CD14-positive monocyte (primary cell): ENCODE measurements around the gene MEMO1. TPM values are rescaled to one million over a fixed set of nuclear protein-coding genes. Genes with fewer than 3 reads are reported as not detected.

ENCODE experiments used
- DNase-seq, 3 donors: peaks; one replicate each; pipeline ENCODE4 v3.0.0-alpha.2; 2011 to 2022
- H2AFZ ChIP-seq: 2 replicates; pipeline ENCODE4 v1.6.0; 2012; ENCODE audit warnings: mild to moderate bottlenecking, low read depth, low read length, inconsistent platforms; ENCODE audit not compliant: insufficient read depth, poor library complexity, severe bottlenecking
- H3K27ac ChIP-seq, 2 donors: 1 replicate in 1 of 2; 2 replicates in 1 of 2; pipeline ENCODE4 v1.5.1; 2012 to 2013; ENCODE audit warnings: low read length in 2 of 2, control low read depth in 1 of 2, inconsistent platforms in 1 of 2, low read depth in 1 of 2, mild to moderate bottlenecking in 1 of 2
- H3K27me3 ChIP-seq, 2 donors: one replicate each; pipeline versions ENCODE4 v1.6.0 to v1.6.1; 2011 to 2013; ENCODE audit warnings: low read length in 2 of 2; ENCODE audit not compliant: control insufficient read depth in 2 of 2, insufficient read depth in 2 of 2
- H3K36me3 ChIP-seq, 2 donors: replicated peaks in 1 of 2; 1 replicate in 1 of 2; 2 replicates in 1 of 2; pipeline versions ENCODE4 v1.5.1 to v1.6.1; 2012 to 2013; ENCODE audit warnings: low read length in 2 of 2, control low read depth in 1 of 2, inconsistent platforms in 1 of 2, mild to moderate bottlenecking in 1 of 2; ENCODE audit not compliant: insufficient read depth in 2 of 2, control insufficient read depth in 1 of 2
- H3K4me1 ChIP-seq, 2 donors: 1 replicate in 1 of 2; 2 replicates in 1 of 2; pipeline versions ENCODE4 v1.5.1 to v1.6.1; 2012 to 2013; ENCODE audit warnings: low read length in 2 of 2, control low read depth in 1 of 2, inconsistent platforms in 1 of 2, mild to moderate bottlenecking in 1 of 2, moderate library complexity in 1 of 2; ENCODE audit not compliant: insufficient read depth in 2 of 2, control insufficient read depth in 1 of 2
- H3K4me2 ChIP-seq: replicated peaks from 2 replicates; pipeline ENCODE3; 2012; ENCODE audit warnings: low read length, moderate library complexity, mild to moderate bottlenecking; ENCODE audit not compliant: poor library complexity, severe bottlenecking; ENCODE audit errors: extremely low read depth
- H3K4me3 ChIP-seq, 3 experiments: fragments of 200-600 bp in 1 of 3; sonication (generic) in 1 of 3; replicated peaks in 1 of 3; 1 replicate in 2 of 3; 2 replicates in 1 of 3; pipeline ENCODE4 v1.5.1; 2011 to 2013; ENCODE audit warnings: low read length in 3 of 3, mild to moderate bottlenecking in 3 of 3, control low read depth in 2 of 3, low read depth in 2 of 3, inconsistent platforms in 1 of 3, moderate library complexity in 1 of 3
- H3K79me2 ChIP-seq: 2 replicates; pipeline ENCODE4 v1.6.0; 2012; ENCODE audit warnings: mild to moderate bottlenecking, control low read depth, inconsistent platforms, low read length, moderate library complexity; ENCODE audit not compliant: insufficient read depth
- H3K9ac ChIP-seq: 2 replicates; pipeline ENCODE4 v1.6.0; 2017; ENCODE audit warnings: low read length, mild to moderate bottlenecking; ENCODE audit not compliant: insufficient read depth, poor library complexity, severe bottlenecking
- H3K9me3 ChIP-seq, 2 donors: replicated peaks in 1 of 2; 1 replicate in 1 of 2; 2 replicates in 1 of 2; pipeline versions ENCODE4 v1.5.1 to v1.6.1; 2012 to 2013; ENCODE audit warnings: low read length in 2 of 2, control low read depth in 1 of 2; ENCODE audit not compliant: control insufficient read depth in 1 of 2, insufficient read depth in 1 of 2
- H4K20me1 ChIP-seq: 2 replicates; pipeline ENCODE4 v1.6.0; 2012; ENCODE audit warnings: mild to moderate bottlenecking, low read length, control low read depth, moderate library complexity; ENCODE audit not compliant: insufficient read depth
- H3K27ac Mint-ChIP-seq, 7 donors: one replicate each; pipeline ENCODE4 v1.8.0; 2020; ENCODE audit warnings: mild to moderate bottlenecking in 7 of 7, mixed read lengths in 7 of 7, moderate library complexity in 6 of 7, inconsistent platforms in 2 of 7
- H3K27me3 Mint-ChIP-seq, 3 donors: one replicate each; pipeline ENCODE4 v1.8.0; 2021 to 2022; ENCODE audit warnings: low read depth in 3 of 3, mild to moderate bottlenecking in 3 of 3, mixed read lengths in 3 of 3, moderate library complexity in 3 of 3, inconsistent platforms in 1 of 3
- H3K36me3 Mint-ChIP-seq, 2 donors: one replicate each; pipeline ENCODE4 v1.8.0; 2020; ENCODE audit warnings: mixed read lengths in 2 of 2, inconsistent platforms in 1 of 2, mild to moderate bottlenecking in 1 of 2
- H3K4me1 Mint-ChIP-seq: one replicate; pipeline ENCODE4 v1.8.0; 2020; ENCODE audit warnings: mild to moderate bottlenecking, mixed read lengths
- H3K4me3 Mint-ChIP-seq, 2 donors: one replicate each; pipeline ENCODE4 v1.8.0; 2020; ENCODE audit warnings: mild to moderate bottlenecking in 2 of 2, mixed read lengths in 2 of 2, moderate library complexity in 1 of 2
- H3K9me3 Mint-ChIP-seq, 7 donors: one replicate each; pipeline ENCODE4 v1.8.0; 2020 to 2022; ENCODE audit warnings: mixed read lengths in 7 of 7, mild to moderate bottlenecking in 6 of 7, moderate library complexity in 6 of 7, inconsistent platforms in 2 of 7
- CTCF ChIP-seq: fragments of 200-600 bp; IDR thresholded peaks from one replicate; pipeline ENCODE4 v1.8.0; 2022; ENCODE audit warnings: antibody characterized with exemption, mild to moderate bottlenecking
- WGBS: methylation state at CpG from one replicate; pipeline ENCODE4 v1.1.5; 2013; ENCODE audit warnings: missing lambda C conversion rate; ENCODE audit not compliant: insufficient coverage; 5-methylcytosine and 5-hydroxymethylcytosine counted together
- intact Hi-C, 2 donors: fragments of 100-400 bp; cut with micrococcal nuclease; formaldehyde crosslinking; loops; one replicate each; pipeline versions ENCODE4 v1.15.0 to v1.15.1; 2023
- polyA plus RNA-seq, 3 donors: library from polyadenylated mRNA; depleted of rRNA in 1 of 3; unstranded in 2 of 3; stranded (reverse) in 1 of 3; fragments of 300-500 nt in 2 of 3; fragments of >200 nt in 1 of 3; fragmentation: Illumina TruSeq in 2 of 3; gene quantifications; 1 replicate in 2 of 3; 2 replicates in 1 of 3; pipeline ENCODE4 v1.2.3, GENCODE V29; 2012 to 2021

The MEMO1 gene
- polyA plus RNA-seq, 3 donors, result 49.5 to 63.7 (median 57.0) TPM

- Histone ChIP-seq H3K4me2 (no peak overlapping the region), H3K79me2 (peaks cover 90% of the 10 kb centered on the region), H3K4me3 (no peak overlapping the region), H3K27me3 (no peaks in the 10 kb centered on the region), H3K36me3 (peaks cover 0 to 4% of the 10 kb centered on the region in 2 donors), H3K27ac (peak overlapping the region in 1 of 2 donors; percentile 33), H2AFZ (no peak overlapping the region), H3K9ac (no peak overlapping the region), H3K4me1 (peaks cover 26 to 49% of the 10 kb centered on the region in 2 donors), H4K20me1 (peaks cover 87% of the 10 kb centered on the region), H3K9me3 (no peaks in the 10 kb centered on the region)
- no peak for DNase-seq
- Mint-ChIP-seq H3K4me1 (peaks cover 62% of the 10 kb centered on the region), H3K9me3 (no peaks in the 10 kb centered on the region), H3K27ac (peak overlapping the region in 1 of 7 donors; percentile 51), H3K36me3 (peaks cover 4% of the 10 kb centered on the region in 2 donors), H3K27me3 (no peaks in the 10 kb centered on the region), H3K4me3 (no peak overlapping the region)
- intact Hi-C loops, result loop anchor here (5.0 to 10.0 kb wide), 2 partner anchors 51 to 57 kb away; partner anchors contain the start of gene SPAST (in 2 of the 2)
- no peak for TF ChIP-seq CTCF
- WGBS, result 100% methylated on average over 1 of the region's 2 CpGs
Observed at GRCh38 chr2:32005371-32005976, 5.3 kb downstream of the MEMO1 start.

- H3K36me3 Mint-ChIP-seq, result peaks cover 4 to 8% of the 10 kb centered on the region in 2 donors
- TF ChIP-seq CTCF, result no peak
- H3K4me3 ChIP-seq, result no peak overlapping the region
- peak overlapping the region in 1 of 2 donors; percentile 26 for H3K27ac ChIP-seq
- intact Hi-C loops, result loop anchor here (10.0 kb wide), 1 partner anchor 49 kb away; no protein-coding TSS in a partner anchor
- H2AFZ ChIP-seq, result no peak overlapping the region
- H3K4me1 Mint-ChIP-seq, result peaks cover 69% of the 10 kb centered on the region
- peaks cover 0 to 4% of the 10 kb centered on the region in 2 donors for H3K36me3 ChIP-seq
- H3K4me3 Mint-ChIP-seq, result no peak overlapping the region
- H3K9me3 ChIP-seq, result no peaks in the 10 kb centered on the region
- no peaks in the 10 kb centered on the region for H3K27me3 Mint-ChIP-seq
- WGBS, result 100% methylated on average over 1 of the region's 2 CpGs
- H3K4me2 ChIP-seq, result no peak overlapping the region
- H3K27me3 ChIP-seq, result no peaks in the 10 kb centered on the region
- H3K4me1 ChIP-seq, result peaks cover 23 to 50% of the 10 kb centered on the region in 2 donors
- H3K9me3 Mint-ChIP-seq, result no peaks in the 10 kb centered on the region
- peak overlapping the region in 5 of 7 donors; percentile 14 to 82 (median 47) for H3K27ac Mint-ChIP-seq
- DNase-seq, result no peak
- peaks cover 95% of the 10 kb centered on the region for H4K20me1 ChIP-seq
- H3K9ac ChIP-seq, result no peak overlapping the region
- H3K79me2 ChIP-seq, result peaks cover 99% of the 10 kb centered on the region
Observed at GRCh38 chr2:32003791-32004190, 7.0 kb downstream of the MEMO1 start.
